T47D (cell line): Measurements from ENCODE around the gene NANP.
A peak's percentile ranks its signal among the peaks of the same experiment; 100 is the strongest.
"Not testable (repeated sequence)": the region's sequence is repeated elsewhere in the genome, so short reads cannot be mapped to it uniquely, and the experiment has no call there.

ENCODE experiments used
- DNase-seq, 2 experiments: peaks; one replicate each; pipeline versions ENCODE4 v3.0.0 to v3.0.0-alpha.2; 2011 to 2012; ENCODE audit warnings: low read depth in 1 of 2, low spot score in 1 of 2
- JUND ChIP-seq: IDR thresholded peaks from 2 replicates; pipeline ENCODE4 v1.6.1; 2012; ENCODE audit warnings: low read depth
- in situ Hi-C: cut with HindIII; loops from 2 replicates; pipeline ENCODE4 v1.10.0; 2016; ENCODE audit warnings: low sequenced_read_pairs, low pct_unique_long_range_greater_than_20kb

NANP gene

GRCh38 chr20:25629816-25630499 is 6.1 kb upstream of the NANP start:
- DNase-seq: no peak
- TF ChIP-seq JUND: no peak
- in situ Hi-C loops: no loop called here

GRCh38 chr20:25626779-25627178 is 3.0 kb upstream of the NANP start:
- in situ Hi-C loops: no loop called here
- no peak for DNase-seq
- no peak for TF ChIP-seq JUND

GRCh38 chr20:25624500-25624939 is 706 bp upstream of the NANP start:
- in situ Hi-C loops: no loop called here
- TF ChIP-seq JUND: no peak
- DNase-seq: no peak

DNA sequence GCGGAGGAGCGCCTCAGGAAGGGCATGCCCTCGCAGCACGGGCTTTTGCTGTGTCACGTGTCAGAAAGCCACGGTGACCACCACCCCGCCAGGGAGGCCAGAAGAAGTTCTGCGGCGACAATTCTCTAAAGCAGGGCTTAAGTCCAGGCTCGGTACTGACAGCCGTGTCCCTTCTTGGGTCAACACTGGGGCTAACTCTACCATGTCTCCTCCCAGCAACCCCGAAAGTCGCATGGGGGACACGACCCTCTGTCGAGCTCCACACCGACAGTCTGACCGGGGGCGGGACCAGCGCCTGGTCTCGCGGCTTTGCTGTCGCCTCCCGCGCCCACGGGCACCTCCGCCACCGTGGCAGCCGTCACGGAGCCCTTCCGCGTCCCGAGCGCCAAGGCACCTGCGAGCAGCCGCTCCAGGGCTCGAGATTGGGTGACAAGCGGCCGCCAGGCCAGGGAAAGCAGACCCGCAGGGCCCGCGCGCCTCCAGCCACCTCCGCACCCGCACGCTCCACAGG is 534 bp downstream of the NANP start:
- TF ChIP-seq JUND: no peak
- peak; percentile 43 to 60 for DNase-seq
- in situ Hi-C loops: no loop called here

DNA sequence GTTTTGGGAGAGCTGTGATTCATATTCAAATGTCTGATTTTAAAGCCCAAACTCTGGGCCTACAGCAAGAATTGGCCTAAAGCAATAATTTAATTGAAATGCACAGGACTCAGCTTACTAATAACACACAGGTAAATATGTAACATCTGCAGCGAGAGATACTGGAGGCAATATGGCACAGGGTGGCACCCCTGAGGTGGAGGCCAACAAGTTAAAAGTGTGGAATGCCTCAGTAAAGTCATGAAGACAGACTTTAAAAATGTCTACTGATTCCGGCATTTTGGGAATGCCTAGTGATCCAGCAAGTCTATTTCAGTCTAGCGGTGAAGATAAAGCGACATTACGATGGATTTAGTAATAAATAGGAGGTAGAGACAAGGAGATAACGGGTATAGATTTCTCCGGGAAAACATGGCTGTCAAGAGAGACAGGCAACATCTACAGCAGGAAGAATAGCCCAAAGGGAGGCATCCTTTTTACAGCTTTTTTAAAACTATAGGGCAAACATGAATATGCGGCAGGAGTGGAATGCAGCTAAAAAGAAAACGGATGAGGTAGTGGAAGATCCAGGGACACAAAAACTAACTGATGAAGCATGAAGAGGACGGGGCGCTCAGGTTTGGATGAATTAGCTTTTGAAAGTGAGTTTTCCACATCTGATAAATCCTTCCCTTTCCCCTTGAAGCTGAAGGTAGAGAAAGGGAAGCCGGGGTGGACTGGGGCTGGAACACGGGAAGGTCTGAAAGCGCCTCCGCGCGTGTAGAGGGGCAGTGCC is 1.2 kb downstream of the NANP start:
- DNase-seq: peak in 1 of 2 experiments; percentile 3
- TF ChIP-seq JUND: no peak
- in situ Hi-C loops: no loop called here

GRCh38 chr20:25622049-25622448 is 1.8 kb downstream of the NANP start:
- TF ChIP-seq JUND: no peak
- in situ Hi-C loops: no loop called here
- DNase-seq: no peak

DNA sequence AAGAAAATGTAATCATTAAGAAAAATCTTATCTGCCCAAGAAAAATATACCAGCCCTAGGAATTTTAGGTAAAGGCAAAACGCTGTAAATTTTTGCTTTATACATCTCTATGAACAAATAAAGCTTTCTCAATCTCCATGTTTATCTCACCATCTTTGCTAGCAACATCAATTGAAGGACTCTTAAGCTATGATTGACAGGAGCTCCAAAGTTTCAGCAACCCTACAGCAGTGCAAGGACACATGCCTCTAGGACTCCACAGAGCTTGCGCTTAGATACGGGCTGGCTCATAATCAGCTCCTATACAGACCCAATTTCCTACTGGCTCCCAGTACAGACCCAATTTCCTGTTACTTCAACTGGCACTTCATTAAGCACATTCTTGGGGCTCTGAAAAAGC is 4.3 kb downstream of the NANP start:
- TF ChIP-seq JUND: no peak
- in situ Hi-C loops: no loop called here
- no peak for DNase-seq

GRCh38 chr20:25608774-25609173 is 15.0 kb downstream of the NANP start:
- no peak for DNase-seq
- no peak for TF ChIP-seq JUND
- in situ Hi-C loops: no loop called here

DNA sequence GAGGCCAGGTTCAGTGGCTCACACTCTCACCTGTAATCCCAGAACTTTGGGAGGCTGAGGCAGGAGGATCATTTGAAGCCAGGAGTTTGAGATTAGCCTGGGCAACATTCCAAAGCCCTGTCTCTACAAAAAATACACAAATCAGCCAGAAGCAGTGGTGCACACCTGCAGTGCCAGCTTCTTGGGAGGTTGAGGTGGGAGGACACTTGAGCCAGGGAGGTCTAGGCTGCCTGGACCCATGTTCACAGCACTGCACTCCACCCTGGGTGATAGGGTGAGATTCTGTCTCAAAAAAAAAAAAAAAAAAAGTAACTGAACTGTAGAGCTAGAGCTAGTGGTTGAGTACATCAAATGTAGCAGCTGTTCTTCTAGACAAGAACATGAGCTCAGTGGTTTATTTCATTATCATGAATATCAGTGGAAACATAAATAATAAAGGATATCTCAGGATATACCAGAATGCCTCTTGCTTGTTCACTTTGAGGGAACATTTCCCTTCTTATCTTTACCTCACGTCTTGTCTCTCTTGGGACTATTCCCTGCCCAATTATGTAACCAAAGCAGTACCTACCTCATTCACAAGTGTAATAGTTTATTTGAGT is 17.6 kb downstream of the NANP start:
- no peak for DNase-seq
- in situ Hi-C loops: no loop called here

DNA sequence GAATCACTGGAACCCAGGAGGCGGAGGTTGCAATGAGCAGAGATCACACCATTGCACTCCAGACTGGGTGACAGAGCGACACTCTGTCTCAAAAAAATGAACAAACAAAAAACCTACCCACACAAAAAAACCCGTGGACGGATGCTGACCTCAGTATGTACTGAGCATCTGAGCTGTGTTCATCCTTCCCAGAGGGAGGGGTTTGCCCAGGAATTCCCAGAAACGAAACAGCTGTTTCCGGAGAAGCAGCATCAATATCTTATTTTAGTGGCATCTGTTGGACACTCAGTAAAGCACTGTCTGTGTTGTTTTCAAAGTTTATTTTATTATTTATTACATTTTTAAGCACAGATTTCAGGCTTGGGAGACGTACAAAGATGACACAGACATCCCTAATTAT is 18.7 kb downstream of the NANP start:
- in situ Hi-C loops: no loop called here
- TF ChIP-seq JUND: no peak
- no peak for DNase-seq

More for the DNA sequence above, 17.6 kb downstream of the NANP start:
- no peak for TF ChIP-seq JUND

DNA sequence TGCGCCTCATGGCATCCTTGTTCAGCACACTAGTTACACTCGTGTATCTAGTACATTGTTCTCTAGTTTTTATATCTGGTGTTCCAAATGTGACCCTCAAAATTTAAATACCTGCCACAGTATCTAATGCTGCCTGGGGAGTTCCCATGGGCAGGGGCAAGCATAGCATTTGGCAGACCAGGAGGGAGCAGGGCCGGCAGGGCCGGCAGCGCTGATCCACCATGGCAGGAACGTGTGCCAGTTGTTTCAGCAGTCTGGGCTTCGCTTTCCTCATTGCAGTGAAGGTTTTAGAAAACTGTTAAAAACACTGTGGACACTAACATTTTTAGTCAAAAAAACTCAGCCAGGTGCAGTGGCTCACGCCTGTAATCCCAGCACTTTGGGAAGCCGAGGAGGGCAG is 19.2 kb downstream of the NANP start:
- DNase-seq: no peak
- in situ Hi-C loops: no loop called here
- TF ChIP-seq JUND: no peak

- DNase-seq, in situ Hi-C loops: not testable (repeated sequence)
These were observed 20.9 kb downstream of the NANP start for GRCh38 chr20:25602914-25603309.

GRCh38 chr20:25602191-25602913 is 21.5 kb downstream of the NANP start:
- in situ Hi-C loops, DNase-seq: not testable (repeated sequence)
